ENCODE measurements around the gene UQCC2.

Gene UQCC2

GRCh38 chr6:33654831-33655554 is 56.5 kb downstream of the UQCC2 start:
- peak in 1 of 2 experiments; percentile 20 for DNase-seq (ENCODE audit: low read depth in 2 of 2)

- DNase-seq (ENCODE audit: low read depth in 2 of 2), result no peak
These were observed 59.5 kb downstream of the UQCC2 start for GRCh38 chr6:33652002-33652401.

GRCh38 chr6:33651403-33651802 is 60.1 kb downstream of the UQCC2 start:
- DNase-seq (ENCODE audit: low read depth in 2 of 2), result no peak
